RWPE1 (cell line): ENCODE measurements around the gene PHC2.

Experiments used
- CTCF ChIA-PET: fragments of 350-600 bp; sonication (Branson Sonifier 250); formaldehyde crosslinking; extraction: SDS; loops from one replicate; lab custom pipeline; 2021; lab: Yijun Ruan, JAX
- POLR2A ChIA-PET: fragments of 400-600 bp; formaldehyde crosslinking; extraction: SDS; loops from one replicate; lab custom pipeline; 2020; ENCODE audit warnings: antibody characterized with exemption; ENCODE audit not compliant: low non-redundant PET; lab: Yijun Ruan, JAX
- DNase-seq: peaks from one replicate; pipeline ENCODE4 v3.0.0; 2012; ENCODE audit warnings: low spot score
- H3K27ac ChIP-seq: fragments of 450-650 bp; 2 replicates; pipeline ENCODE4 v1.5.1; 2017
- CTCF ChIP-seq: fragments of 450-650 bp; conservative IDR thresholded peaks from 2 replicates; pipeline ENCODE4 v1.5.1; 2017; ENCODE audit warnings: low read depth, mild to moderate bottlenecking

PHC2 gene

GRCh38 chr1:33332881-33333280, 98.0 kb downstream of the PHC2 start:
- CTCF ChIA-PET, result interaction anchor here (0.7 kb wide), 1 partner anchor 123 kb away, joined by 3 read pairs; no protein-coding TSS in a partner anchor

GRCh38 chr1:33332357-33332789, 98.5 kb downstream of the PHC2 start:
- POLR2A ChIA-PET, result no interaction called here

More at GRCh38 chr1:33332881-33333280, 98.0 kb downstream of the PHC2 start:
- peak overlapping the region; percentile 70 for H3K27ac ChIP-seq
- TF ChIP-seq CTCF, result no peak
- POLR2A ChIA-PET, result no interaction called here
- DNase-seq, result no peak

GRCh38 chr1:33331444-33332356, 99.2 kb downstream of the PHC2 start:
- CTCF ChIA-PET, result no interaction called here
- POLR2A ChIA-PET, result no interaction called here
- H3K27ac ChIP-seq, result peak overlapping the region; percentile 70
- no peak for TF ChIP-seq CTCF
- no peak for DNase-seq

More at GRCh38 chr1:33332357-33332789, 98.5 kb downstream of the PHC2 start:
- no peak for TF ChIP-seq CTCF
- H3K27ac ChIP-seq, result peak overlapping the region; percentile 70
- CTCF ChIA-PET, result interaction anchor here (0.7 kb wide), 1 partner anchor 124 kb away, joined by 3 read pairs; no protein-coding TSS in a partner anchor
- no peak for DNase-seq

GRCh38 chr1:33330906-33331305, 100.0 kb downstream of the PHC2 start:
- ChIA-PET POLR2A (no interaction called here), CTCF (interaction anchor here (0.7 kb wide), 1 partner anchor 204 kb away, joined by 3 read pairs; no protein-coding TSS in a partner anchor)
- no peak for TF ChIP-seq CTCF
- DNase-seq, result no peak
- H3K27ac ChIP-seq, result peak overlapping the region; percentile 70

- ChIA-PET CTCF (interaction anchor here (0.7 kb wide), 1 partner anchor 203 kb away, joined by 3 read pairs; no protein-coding TSS in a partner anchor), POLR2A (no interaction called here)
- H3K27ac ChIP-seq, result peak overlapping the region; percentile 70
- no peak for TF ChIP-seq CTCF
- no peak for DNase-seq
Observed at GRCh38 chr1:33330361-33330890, 100.5 kb downstream of the PHC2 start.

- ChIA-PET POLR2A (no interaction called here), CTCF (interaction anchor here (0.7 kb wide), 1 partner anchor 203 kb away, joined by 3 read pairs; no protein-coding TSS in a partner anchor)
- DNase-seq, result no peak
- TF ChIP-seq CTCF, result no peak
- H3K27ac ChIP-seq, result peak overlapping the region; percentile 70
Observed at GRCh38 chr1:33329600-33330305, 101.1 kb downstream of the PHC2 start.
